Cardiac fibroblast (primary cell): ENCODE data around the gene FGD3.
"Not testable (repeated sequence)": the region's sequence is repeated elsewhere in the genome, so short reads cannot be mapped to it uniquely, and the experiment has no call there.

ENCODE experiments used
- DNase-seq, 2 donors: peaks; one replicate each; pipeline versions ENCODE4 v3.0.0 to v3.0.0-alpha.2; 2010; ENCODE audit warnings: low read depth in 2 of 2
- H3K4me3 ChIP-seq, 2 donors: replicated peaks in 1 of 2; 1 replicate in 1 of 2; 2 replicates in 1 of 2; pipeline ENCODE4 v1.5.1; 2011; ENCODE audit warnings: low read depth in 2 of 2, low read length in 2 of 2, mild to moderate bottlenecking in 2 of 2, moderate library complexity in 1 of 2
- TF ChIP-seq, protein P1 (sequence below): IDR thresholded peaks from one replicate; pipeline ENCODE4 v1.5.1; 2011; ENCODE audit warnings: low read depth, mild to moderate bottlenecking, low read length, inconsistent platforms

Gene FGD3

DNA sequence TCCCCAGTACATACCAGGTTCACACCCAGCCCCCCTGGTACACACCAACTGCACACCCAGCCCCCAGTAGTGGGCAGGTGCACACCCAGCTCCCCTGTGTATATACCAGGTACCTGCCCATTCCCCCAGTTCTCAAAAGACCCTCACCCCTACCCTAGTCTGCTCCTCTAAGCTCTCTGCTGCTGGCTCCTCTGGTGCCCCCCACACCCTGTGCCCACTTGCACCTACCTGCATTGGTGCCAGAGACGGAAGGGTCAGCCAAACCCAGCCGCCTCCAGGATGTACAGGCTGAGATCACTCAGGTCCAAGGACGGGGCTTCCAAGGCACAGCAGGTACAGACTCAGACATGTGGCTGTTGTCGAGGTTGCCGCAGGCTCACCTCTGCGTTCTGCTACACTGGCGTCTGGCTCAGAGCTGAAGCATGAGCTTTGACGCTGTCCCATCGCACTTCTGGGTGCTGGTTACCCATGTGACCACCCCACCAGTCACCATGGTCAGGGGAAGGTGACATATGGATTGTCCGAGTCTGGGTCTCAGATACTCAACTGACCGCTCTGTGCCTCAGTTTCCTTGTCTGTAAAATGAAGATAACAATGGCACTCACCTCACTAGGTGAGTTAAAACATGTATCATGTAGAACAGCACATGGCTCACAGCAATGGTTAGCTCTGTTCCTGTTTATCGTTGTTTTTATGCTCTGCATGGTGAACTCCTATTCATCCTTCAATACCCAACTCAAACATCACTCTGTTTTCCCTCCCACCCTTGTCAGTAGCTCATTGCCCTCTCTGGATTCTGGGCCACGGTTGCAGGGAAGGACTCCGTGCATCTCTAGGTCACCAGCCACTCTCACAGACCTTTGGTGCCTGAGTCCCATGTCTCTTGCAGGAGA lies 65.9 kb downstream of the FGD3 start:
- DNase-seq: no peak
- TF ChIP-seq, protein P1, sequence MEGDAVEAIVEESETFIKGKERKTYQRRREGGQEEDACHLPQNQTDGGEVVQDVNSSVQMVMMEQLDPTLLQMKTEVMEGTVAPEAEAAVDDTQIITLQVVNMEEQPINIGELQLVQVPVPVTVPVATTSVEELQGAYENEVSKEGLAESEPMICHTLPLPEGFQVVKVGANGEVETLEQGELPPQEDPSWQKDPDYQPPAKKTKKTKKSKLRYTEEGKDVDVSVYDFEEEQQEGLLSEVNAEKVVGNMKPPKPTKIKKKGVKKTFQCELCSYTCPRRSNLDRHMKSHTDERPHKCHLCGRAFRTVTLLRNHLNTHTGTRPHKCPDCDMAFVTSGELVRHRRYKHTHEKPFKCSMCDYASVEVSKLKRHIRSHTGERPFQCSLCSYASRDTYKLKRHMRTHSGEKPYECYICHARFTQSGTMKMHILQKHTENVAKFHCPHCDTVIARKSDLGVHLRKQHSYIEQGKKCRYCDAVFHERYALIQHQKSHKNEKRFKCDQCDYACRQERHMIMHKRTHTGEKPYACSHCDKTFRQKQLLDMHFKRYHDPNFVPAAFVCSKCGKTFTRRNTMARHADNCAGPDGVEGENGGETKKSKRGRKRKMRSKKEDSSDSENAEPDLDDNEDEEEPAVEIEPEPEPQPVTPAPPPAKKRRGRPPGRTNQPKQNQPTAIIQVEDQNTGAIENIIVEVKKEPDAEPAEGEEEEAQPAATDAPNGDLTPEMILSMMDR: no peak
- H3K4me3 ChIP-seq: no peak overlapping the region

- DNase-seq: no peak
- TF ChIP-seq, protein P1: no peak
- H3K4me3 ChIP-seq: no peak overlapping the region
These were observed 66.7 kb downstream of the FGD3 start for GRCh38 chr9:93013856-93014582.

- not testable (repeated sequence) for DNase-seq
These were observed 67.9 kb downstream of the FGD3 start for GRCh38 chr9:93015190-93015589.

DNA sequence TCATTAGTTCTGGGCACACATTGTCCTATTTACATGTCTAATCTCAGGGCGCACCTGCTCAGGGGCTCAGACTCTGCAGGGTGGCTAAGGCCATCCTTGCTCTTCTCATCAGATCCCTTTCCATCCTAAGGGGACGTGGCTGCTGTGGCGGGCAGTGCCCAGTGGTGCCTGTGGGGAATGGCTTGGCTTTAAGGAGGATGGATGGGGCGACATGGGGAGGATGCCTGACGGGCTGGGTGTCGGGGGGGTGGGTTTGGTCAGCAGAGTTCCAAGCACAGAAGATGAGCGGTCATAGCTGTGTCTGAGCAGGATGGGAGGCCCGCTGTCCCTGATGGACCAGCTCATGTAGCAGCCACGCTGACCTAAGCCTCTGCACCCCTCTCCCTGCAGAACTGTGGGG lies 70.3 kb downstream of the FGD3 start:
- DNase-seq: no peak
- H3K4me3 ChIP-seq: no peak overlapping the region

More at GRCh38 chr9:93015190-93015589, 67.9 kb downstream of the FGD3 start:
- H3K4me3 ChIP-seq: not testable (repeated sequence)

DNA sequence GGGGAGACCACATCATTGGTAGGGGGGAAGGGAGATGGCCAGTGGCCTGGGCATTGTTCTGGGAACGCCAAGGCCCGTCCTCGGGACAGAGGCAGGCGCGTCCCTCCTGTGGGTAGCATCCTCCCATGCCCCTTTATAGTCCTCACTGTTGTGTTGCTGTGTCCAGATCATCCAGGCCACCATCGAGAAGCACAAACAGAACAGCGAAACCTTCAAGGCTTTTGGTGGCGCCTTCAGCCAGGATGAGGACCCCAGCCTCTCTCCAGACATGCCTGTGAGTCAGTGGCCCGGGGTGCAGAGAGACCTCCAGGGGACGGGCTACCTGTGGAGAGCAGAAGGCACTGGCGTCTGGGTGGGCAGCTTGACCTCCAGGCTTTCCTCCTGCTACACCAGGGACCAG lies 72.8 kb downstream of the FGD3 start:
- no peak for DNase-seq

More for the DNA sequence above, 70.3 kb downstream of the FGD3 start:
- TF ChIP-seq, protein P1: no peak

DNA sequence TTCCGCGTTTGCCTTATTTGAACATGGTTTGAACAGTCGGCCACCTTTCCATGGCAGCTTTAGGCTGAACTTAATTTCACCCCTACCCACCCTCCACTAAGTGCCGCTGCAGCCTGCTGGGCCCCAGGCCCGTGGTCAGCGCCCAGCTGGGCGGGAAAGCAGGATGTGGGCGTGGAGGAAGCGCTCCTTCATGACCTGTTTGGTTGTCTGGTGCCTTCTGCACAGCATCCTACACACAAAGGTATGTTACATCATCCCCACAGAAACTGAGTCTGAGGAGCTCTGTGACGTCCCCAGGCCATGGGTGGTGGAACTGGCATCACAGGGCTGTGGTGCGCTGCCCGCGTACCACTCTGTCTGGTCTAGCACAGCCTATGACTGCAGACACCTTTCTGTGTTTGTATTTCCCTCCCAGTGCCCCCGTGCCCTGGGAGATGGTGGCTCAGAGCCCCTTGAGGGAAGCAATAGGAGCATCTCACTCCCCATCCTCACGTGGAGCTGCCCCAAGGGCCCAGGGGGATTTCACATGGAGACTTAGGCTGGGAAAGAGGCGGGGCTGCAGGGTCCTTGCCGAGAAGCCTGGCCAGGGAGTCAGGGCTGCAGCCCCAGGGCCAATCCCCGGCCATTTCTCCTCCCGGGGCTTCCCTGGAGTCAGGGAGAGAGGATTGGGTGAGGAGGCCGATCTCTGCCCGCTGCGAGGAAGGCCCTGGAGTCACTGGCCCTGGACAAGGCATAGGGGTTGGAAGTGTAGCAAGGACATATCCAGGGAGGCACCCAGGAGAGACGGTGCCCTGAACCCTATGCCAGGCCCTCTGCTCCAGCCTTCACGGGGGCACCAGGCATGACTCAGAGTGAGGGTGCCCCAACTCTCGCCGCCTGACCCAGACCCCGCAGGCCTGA lies 73.7 kb downstream of the FGD3 start:
- H3K4me3 ChIP-seq: no peak overlapping the region
- DNase-seq: no peak
- TF ChIP-seq, protein P1: no peak

More for the DNA sequence above, 72.8 kb downstream of the FGD3 start:
- H3K4me3 ChIP-seq: no peak overlapping the region
- TF ChIP-seq, protein P1: no peak
